Measurements from ENCODE around the gene SNHG17.
"Not testable (repeated sequence)": the region's sequence is repeated elsewhere in the genome, so short reads cannot be mapped to it uniquely, and the experiment has no call there.

The SNHG17 gene

DNA sequence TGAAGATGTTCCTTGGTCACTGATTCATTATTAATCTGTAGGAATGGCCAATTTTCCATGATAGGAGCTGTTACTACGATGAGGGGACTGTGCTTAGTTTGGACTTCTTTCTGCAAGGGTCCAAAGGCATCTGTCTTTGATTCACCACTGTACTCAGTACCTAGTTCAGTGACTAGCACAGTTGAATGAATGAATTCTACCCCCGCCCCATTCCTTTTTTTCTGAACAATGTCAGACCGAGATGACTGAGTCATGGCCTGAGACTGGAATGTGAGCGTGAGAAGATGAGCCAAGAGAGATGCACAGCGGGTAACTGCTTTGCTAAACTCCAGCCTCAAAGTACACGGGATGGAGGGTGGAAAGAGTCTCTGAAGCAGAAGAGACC is 419 bp upstream of the SNHG17 start:
- no peak for FAIRE-seq
- TF ChIP-seq CTCF (IDR thresholded peaks at IDR 0.05; ENCODE audit: insufficient read depth, missing control alignments), result no peak
- DNase-seq (ENCODE audit: insufficient read length, low spot score), result no peak

GRCh38 chr20:38434301-38434741 is 807 bp downstream of the SNHG17 start:
- no peak for FAIRE-seq
- no peak for DNase-seq (ENCODE audit: insufficient read length, low spot score)
- no peak for TF ChIP-seq CTCF (IDR thresholded peaks at IDR 0.05; ENCODE audit: insufficient read depth, missing control alignments)

GRCh38 chr20:38433304-38433972 is 1.7 kb downstream of the SNHG17 start:
- FAIRE-seq (no peak), DNase-seq (ENCODE audit: insufficient read length, low spot score) (no peak)
- TF ChIP-seq CTCF (IDR thresholded peaks at IDR 0.05; ENCODE audit: insufficient read depth, missing control alignments), result no peak

- not testable (repeated sequence) for FAIRE-seq; DNase-seq (ENCODE audit: insufficient read length, low spot score)
These were observed 2.3 kb downstream of the SNHG17 start for GRCh38 chr20:38432870-38433269.

- no peak for DNase-seq (ENCODE audit: insufficient read length, low spot score)
- no peak for TF ChIP-seq CTCF (IDR thresholded peaks at IDR 0.05; ENCODE audit: insufficient read depth, missing control alignments)
- FAIRE-seq, result no peak
These were observed 2.8 kb downstream of the SNHG17 start for GRCh38 chr20:38432292-38432691.

DNA sequence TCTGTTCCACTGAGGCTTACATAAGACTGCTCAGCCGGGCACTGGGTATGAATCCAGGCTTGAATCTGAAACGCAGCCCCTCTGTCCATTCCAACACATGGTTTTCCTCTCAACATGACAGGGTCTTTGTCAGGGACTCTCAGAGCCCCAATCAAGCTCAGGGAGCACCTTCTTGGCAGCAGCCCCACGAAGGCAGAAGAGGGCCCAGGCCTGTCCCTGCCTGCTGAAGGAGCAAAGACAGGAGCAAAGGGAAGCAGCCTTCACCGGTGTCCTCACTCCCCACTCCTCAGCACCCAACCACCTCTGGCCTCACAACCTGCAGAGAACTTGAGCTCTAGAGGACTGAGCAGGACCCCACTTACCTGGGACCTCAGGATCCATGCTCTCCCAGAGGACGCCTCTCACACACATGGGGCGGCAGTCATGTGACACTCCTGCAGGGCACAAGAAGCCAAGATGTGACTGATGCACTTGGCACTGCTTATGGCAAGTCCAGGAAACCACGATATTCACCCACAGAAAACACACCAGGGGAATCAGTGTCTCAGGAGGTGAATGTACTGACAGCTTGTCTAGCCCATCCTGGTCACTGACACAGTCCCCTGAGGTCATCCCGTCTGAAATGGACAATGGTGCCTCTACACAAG is 4.3 kb downstream of the SNHG17 start:
- FAIRE-seq (no peak), DNase-seq (ENCODE audit: insufficient read length, low spot score) (no peak)
- no peak for TF ChIP-seq CTCF (IDR thresholded peaks at IDR 0.05; ENCODE audit: insufficient read depth, missing control alignments)

- FAIRE-seq (no peak), DNase-seq (ENCODE audit: insufficient read length, low spot score) (no peak)
- TF ChIP-seq CTCF (IDR thresholded peaks at IDR 0.05; ENCODE audit: insufficient read depth, missing control alignments), result no peak
These were observed 5.8 kb downstream of the SNHG17 start for GRCh38 chr20:38429301-38429700.
